ENCODE data around the gene HELZ2.
"Not testable (repeated sequence)": the region's sequence is repeated elsewhere in the genome, so short reads cannot be mapped to it uniquely, and the experiment has no call there.

HELZ2 gene

GRCh38 chr20:63578224-63579016 lies 4.4 kb upstream of the HELZ2 start:
- DNase-seq (ENCODE audit: low spot score), result no peak

- DNase-seq (ENCODE audit: low spot score), result no peak
Observed at GRCh38 chr20:63577317-63577894, 3.4 kb upstream of the HELZ2 start.

- DNase-seq (ENCODE audit: low spot score), result no peak
Observed at GRCh38 chr20:63576311-63576710, 2.3 kb upstream of the HELZ2 start.

- no peak for DNase-seq (ENCODE audit: low spot score)
Observed at GRCh38 chr20:63574829-63575743, 1.0 kb upstream of the HELZ2 start.

- DNase-seq (ENCODE audit: low spot score), result no peak
Observed at GRCh38 chr20:63573647-63574131, 350 bp downstream of the HELZ2 start.

- DNase-seq (ENCODE audit: low spot score), result peak; percentile 57
Observed at GRCh38 chr20:63572788-63573646, 1.0 kb downstream of the HELZ2 start.

- DNase-seq (ENCODE audit: low spot score), result no peak
Observed at GRCh38 chr20:63572071-63572787, 1.8 kb downstream of the HELZ2 start.

- not testable (repeated sequence) for DNase-seq (ENCODE audit: low spot score)
Observed at GRCh38 chr20:63571087-63571478, 3.0 kb downstream of the HELZ2 start.

GRCh38 chr20:63570281-63571086 lies 3.6 kb downstream of the HELZ2 start:
- DNase-seq (ENCODE audit: low spot score), result no peak

GRCh38 chr20:63568986-63569949 lies 4.8 kb downstream of the HELZ2 start:
- DNase-seq (ENCODE audit: low spot score), result no peak

- no peak for DNase-seq (ENCODE audit: low spot score)
Observed at GRCh38 chr20:63568170-63568981, 5.7 kb downstream of the HELZ2 start.

- no peak for DNase-seq (ENCODE audit: low spot score)
Observed at GRCh38 chr20:63567386-63568169, 6.5 kb downstream of the HELZ2 start.

GRCh38 chr20:63567136-63567385 lies 7.0 kb downstream of the HELZ2 start:
- DNase-seq (ENCODE audit: low spot score), result no peak

- DNase-seq (ENCODE audit: low spot score), result no peak
Observed at GRCh38 chr20:63566395-63567135, 7.5 kb downstream of the HELZ2 start.

- DNase-seq (ENCODE audit: low spot score), result no peak
Observed at GRCh38 chr20:63565699-63566335, 8.2 kb downstream of the HELZ2 start.

- no peak for DNase-seq (ENCODE audit: low spot score)
Observed at GRCh38 chr20:63565021-63565698, 8.9 kb downstream of the HELZ2 start.
